ENCODE data around the gene CRACR2B.
A peak's percentile ranks its signal among the peaks of the same experiment; 100 is the strongest.

The CRACR2B gene

GRCh38 chr11:839875-840617 is 12.3 kb downstream of the CRACR2B start:
- no peak for DNase-seq

GRCh38 chr11:841981-842369 is 14.3 kb downstream of the CRACR2B start:
- no peak for DNase-seq

- peak; percentile 52 to 97 for DNase-seq
These were observed 14.8 kb downstream of the CRACR2B start, which contains the start of the genes POLR2L and TSPAN4 for GRCh38 chr11:842370-843002. POLR2L (minus strand) TSS chr11:842529; CDS start chr11:842508, 21 bp downstream. TSPAN4 (plus strand) TSS chr11:842852; CDS start chr11:850305, 7,453 bp downstream.

GRCh38 chr11:843086-843734 is 15.5 kb downstream of the CRACR2B start:
- no peak for DNase-seq

GRCh38 chr11:843818-844692 is 16.3 kb downstream of the CRACR2B start:
- no peak for DNase-seq

- no peak for DNase-seq
These were observed 17.2 kb downstream of the CRACR2B start for GRCh38 chr11:844693-845644.

- DNase-seq, result no peak
These were observed 18.3 kb downstream of the CRACR2B start for GRCh38 chr11:845872-846495.

- no peak for DNase-seq
These were observed 18.9 kb downstream of the CRACR2B start for GRCh38 chr11:846496-847098.

- no peak for DNase-seq
These were observed 20.2 kb downstream of the CRACR2B start for GRCh38 chr11:847876-848275.

- peak; percentile 35 to 75 for DNase-seq
These were observed 20.7 kb downstream of the CRACR2B start for GRCh38 chr11:848380-848931.

GRCh38 chr11:849104-849824 is 21.5 kb downstream of the CRACR2B start:
- peak; percentile 61 to 92 for DNase-seq

GRCh38 chr11:849951-850774 is 22.4 kb downstream of the CRACR2B start:
- DNase-seq, result peak in 1 of 2 experiments; percentile 84

- DNase-seq, result peak in 1 of 2 experiments; percentile 84
These were observed 23.4 kb downstream of the CRACR2B start for GRCh38 chr11:850775-851763.

GRCh38 chr11:852762-853161 is 25.0 kb downstream of the CRACR2B start:
- no peak for DNase-seq

- no peak for DNase-seq
These were observed 26.1 kb downstream of the CRACR2B start for GRCh38 chr11:853682-854448.

- DNase-seq, result no peak
These were observed 27.0 kb downstream of the CRACR2B start for GRCh38 chr11:854601-855329.

All from NCI-H526 (cell line).